ENCODE data around the gene MRFAP1. TPM values are rescaled to one million over a fixed set of nuclear protein-coding genes. Genes with fewer than 3 reads are reported as not detected.
"Not testable (repeated sequence)": the region's sequence is repeated elsewhere in the genome, so short reads cannot be mapped to it uniquely, and the experiment has no call there.

Gene MRFAP1
- total RNA-seq, 4 donors from 2014 or later = 143 to 214 (median 163) TPM

- H3K36me3 ChIP-seq = no peaks in the 10 kb centered on the region
- DNase-seq (ENCODE audit: low spot score in 2 of 2) = peak in 1 of 2 donors; percentile 51
- WGBS = 91% methylated on average over 18 of the region's 19 CpGs
- peaks cover 38% of the 10 kb centered on the region for H3K4me1 ChIP-seq
- H3K27me3 ChIP-seq = no peaks in the 10 kb centered on the region
- H3K27ac ChIP-seq = no peak overlapping the region
- TF ChIP-seq CTCF (IDR thresholded peaks at IDR 0.05) (no peak), POLR2AphosphoS5 (IDR thresholded peaks at IDR 0.05) (no peak), POLR2A (IDR thresholded peaks at IDR 0.05) (no peak), EP300 (IDR thresholded peaks at IDR 0.05) (no peak)
- H3K9me3 ChIP-seq = no peaks in the 10 kb centered on the region
- no peak overlapping the region for H3K4me3 ChIP-seq
Measured at GRCh38 chr4:6672131-6672530, 31.6 kb downstream of the MRFAP1 start.

GRCh38 chr4:6672541-6673190 is 32.2 kb downstream of the MRFAP1 start:
- not testable (repeated sequence) for H3K27ac ChIP-seq, H3K36me3 ChIP-seq, H3K27me3 ChIP-seq, H3K9me3 ChIP-seq
- peak overlapping the region; percentile 85 for H3K4me3 ChIP-seq
- H3K4me1 ChIP-seq = peaks cover 41% of the 10 kb centered on the region
- WGBS = 98% methylated on average over 10 of the region's 34 CpGs
- DNase-seq (ENCODE audit: low spot score in 2 of 2) = peak; percentile 59 to 62

GRCh38 chr4:6673191-6673659 is 32.7 kb downstream of the MRFAP1 start:
- not testable (repeated sequence) for DNase-seq (ENCODE audit: low spot score in 2 of 2)
- WGBS = 37% methylated on average over 13 of the region's 14 CpGs

GRCh38 chr4:6673660-6674499 is 33.4 kb downstream of the MRFAP1 start:
- Histone ChIP-seq H3K27ac (peak overlapping the region; percentile 90), H3K36me3 (no peaks in the 10 kb centered on the region), H3K27me3 (no peaks in the 10 kb centered on the region), H3K4me3 (peak overlapping the region; percentile 85), H3K4me1 (peaks cover 41% of the 10 kb centered on the region), H3K9me3 (no peaks in the 10 kb centered on the region)
- TF ChIP-seq POLR2A (IDR thresholded peaks at IDR 0.05) (peak; percentile 4 to 53), EP300 (IDR thresholded peaks at IDR 0.05) (no peak), POLR2AphosphoS5 (IDR thresholded peaks at IDR 0.05) (peak in 2 of 3 donors; percentile 73 to 79)
- 4% methylated on average over 15 of the region's 89 CpGs for WGBS
- DNase-seq (ENCODE audit: low spot score in 2 of 2) = peak; percentile 96 to 97

More at GRCh38 chr4:6673191-6673659, 32.7 kb downstream of the MRFAP1 start:
- not testable (repeated sequence) for H3K27me3 ChIP-seq, H3K9me3 ChIP-seq, H3K36me3 ChIP-seq
- H3K4me1 ChIP-seq = peaks cover 41% of the 10 kb centered on the region
- H3K27ac ChIP-seq = peak overlapping the region; percentile 90
- H3K4me3 ChIP-seq = peak overlapping the region; percentile 85

- 11% methylated on average over 16 of the region's 40 CpGs for WGBS
- Histone ChIP-seq H3K4me3 (peak overlapping the region; percentile 85), H3K36me3 (no peaks in the 10 kb centered on the region), H3K27me3 (no peaks in the 10 kb centered on the region), H3K4me1 (peaks cover 41% of the 10 kb centered on the region), H3K9me3 (no peaks in the 10 kb centered on the region), H3K27ac (peak overlapping the region; percentile 90)
- DNase-seq (ENCODE audit: low spot score in 2 of 2) = peak in 1 of 2 donors; percentile 43
- TF ChIP-seq CTCF (IDR thresholded peaks at IDR 0.05) (peak; percentile 6 to 30), POLR2A (IDR thresholded peaks at IDR 0.05) (no peak)
Measured at GRCh38 chr4:6674500-6675149, 34.1 kb downstream of the MRFAP1 start.

- no peak overlapping the region for H3K4me3 ChIP-seq
- H3K27ac ChIP-seq = no peak overlapping the region
- H3K27me3 ChIP-seq = no peaks in the 10 kb centered on the region
- H3K9me3 ChIP-seq = no peaks in the 10 kb centered on the region
- H3K4me1 ChIP-seq = peaks cover 41% of the 10 kb centered on the region
- no peak for DNase-seq (ENCODE audit: low spot score in 2 of 2)
- H3K36me3 ChIP-seq = no peaks in the 10 kb centered on the region
- TF ChIP-seq CTCF (IDR thresholded peaks at IDR 0.05) (no peak), POLR2A (IDR thresholded peaks at IDR 0.05) (no peak), EP300 (IDR thresholded peaks at IDR 0.05) (no peak), POLR2AphosphoS5 (IDR thresholded peaks at IDR 0.05) (no peak)
- WGBS = 93% methylated on average over 21 of the region's 21 CpGs
Measured at GRCh38 chr4:6676722-6677558, 36.5 kb downstream of the MRFAP1 start.
